HG03060 (cell line): ENCODE measurements around the gene ZNF169.
"Not testable (repeated sequence)": the region's sequence is repeated elsewhere in the genome, so short reads cannot be mapped to it uniquely, and the experiment has no call there.

Source experiments
- ATAC-seq: cut with Tn5 transposase; IDR thresholded peaks from one replicate; pipeline ENCODE4 v1.9.1; 2021; ENCODE audit warnings: low read depth, moderate number of reproducible peaks; ENCODE audit not compliant: unreplicated experiment

Gene ZNF169

GRCh38 chr9:94281101-94281500, 22.0 kb downstream of the ZNF169 start:
- ATAC-seq = no peak

GRCh38 chr9:94286116-94286515, 27.0 kb downstream of the ZNF169 start:
- ATAC-seq = no peak

- no peak for ATAC-seq
These were observed 28.9 kb downstream of the ZNF169 start for GRCh38 chr9:94287877-94288513.

GRCh38 chr9:94289691-94290090, 30.6 kb downstream of the ZNF169 start:
- ATAC-seq = no peak

GRCh38 chr9:94298949-94299599, 40.0 kb downstream of the ZNF169 start:
- no peak for ATAC-seq

GRCh38 chr9:94300470-94301301, 41.6 kb downstream of the ZNF169 start:
- ATAC-seq = no peak

- no peak for ATAC-seq
These were observed 42.5 kb downstream of the ZNF169 start for GRCh38 chr9:94301583-94301982.

- no peak for ATAC-seq
These were observed 43.3 kb downstream of the ZNF169 start for GRCh38 chr9:94302426-94302825.

- ATAC-seq = no peak
These were observed 44.2 kb downstream of the ZNF169 start for GRCh38 chr9:94303321-94303720.

- ATAC-seq = not testable (repeated sequence)
These were observed 56.2 kb downstream of the ZNF169 start for GRCh38 chr9:94315034-94315984.

- not testable (repeated sequence) for ATAC-seq
These were observed 57.1 kb downstream of the ZNF169 start for GRCh38 chr9:94316236-94316635.

- not testable (repeated sequence) for ATAC-seq
These were observed 59.0 kb downstream of the ZNF169 start for GRCh38 chr9:94317949-94318657.

GRCh38 chr9:94322342-94322940, 63.3 kb downstream of the ZNF169 start:
- ATAC-seq = not testable (repeated sequence)

- not testable (repeated sequence) for ATAC-seq
These were observed 64.2 kb downstream of the ZNF169 start for GRCh38 chr9:94323153-94323798.

GRCh38 chr9:94325583-94325982, 66.5 kb downstream of the ZNF169 start:
- ATAC-seq = not testable (repeated sequence)

GRCh38 chr9:94328544-94328943, 69.4 kb downstream of the ZNF169 start, which contains the start of gene NUTM2F:
NUTM2F (minus strand) TSS chr9:94328644; CDS start chr9:94328623, 21 bp downstream.
- ATAC-seq = not testable (repeated sequence)

GRCh38 chr9:94336445-94336844, 77.3 kb downstream of the ZNF169 start:
- ATAC-seq = not testable (repeated sequence)

GRCh38 chr9:94338723-94339122, 79.6 kb downstream of the ZNF169 start:
- not testable (repeated sequence) for ATAC-seq

GRCh38 chr9:94339657-94340056, 80.6 kb downstream of the ZNF169 start:
- not testable (repeated sequence) for ATAC-seq
